Mesothelial cell of epicardium (in vitro differentiated cells): ENCODE results near the gene ZNF768. TPM values are rescaled to one million over a fixed set of nuclear protein-coding genes. Genes with fewer than 3 reads are reported as not detected.
A peak's percentile ranks its signal among the peaks of the same experiment; 100 is the strongest.

Experiments used
- DNase-seq, 2 experiments: peaks; one replicate each; pipeline ENCODE4 v3.0.0; 2021; ENCODE audit warnings: low spot score in 2 of 2; ENCODE audit not compliant: unreplicated experiment in 2 of 2
- H3K27ac Mint-ChIP-seq: 2 replicates; pipeline ENCODE4 v1.8.0; 2021; ENCODE audit warnings: mixed read lengths
- H3K27me3 Mint-ChIP-seq: 2 replicates; pipeline ENCODE4 v1.8.0; 2021; ENCODE audit warnings: low read depth, mixed read lengths
- H3K36me3 Mint-ChIP-seq: 2 replicates; pipeline ENCODE4 v1.8.0; 2021; ENCODE audit warnings: mixed read lengths
- H3K4me1 Mint-ChIP-seq: 2 replicates; pipeline ENCODE4 v1.8.0; 2021; ENCODE audit warnings: mixed read lengths
- H3K4me3 Mint-ChIP-seq: 2 replicates; pipeline ENCODE4 v1.8.0; 2021; ENCODE audit warnings: mild to moderate bottlenecking, moderate library complexity, mixed read lengths
- H3K9me3 Mint-ChIP-seq: 2 replicates; pipeline ENCODE4 v1.8.0; 2021; ENCODE audit warnings: mixed read lengths
- CTCF ChIP-seq: fragments of 200-600 bp; sonication (generic); IDR thresholded peaks from one replicate; pipeline ENCODE4 v1.5.0; 2021; ENCODE audit warnings: antibody characterized with exemption; ENCODE audit not compliant: unreplicated experiment
- total RNA-seq: library from RNA; stranded (reverse); gene quantifications from 3 replicates; pipeline ENCODE4 v1.2.1, GENCODE V29; 2021

The ZNF768 gene
- total RNA-seq, 1 donor from 2014 or later, result 41.2 TPM

- H3K9me3 Mint-ChIP-seq, result no peaks in the 10 kb centered on the region
- peaks cover 6% of the 10 kb centered on the region for H3K36me3 Mint-ChIP-seq
- no peak for DNase-seq
- peaks cover 45% of the 10 kb centered on the region for H3K4me1 Mint-ChIP-seq
- no peak for TF ChIP-seq CTCF
- no peaks in the 10 kb centered on the region for H3K27me3 Mint-ChIP-seq
- H3K4me3 Mint-ChIP-seq, result peak overlapping the region; percentile 67
- no peak overlapping the region for H3K27ac Mint-ChIP-seq
These were observed 6.1 kb upstream of the ZNF768 start for GRCh38 chr16:30532285-30533145.

GRCh38 chr16:30530163-30531037 lies 4.0 kb upstream of the ZNF768 start:
- H3K36me3 Mint-ChIP-seq, result peaks cover 6% of the 10 kb centered on the region
- no peaks in the 10 kb centered on the region for H3K27me3 Mint-ChIP-seq
- peak overlapping the region; percentile 57 for H3K27ac Mint-ChIP-seq
- H3K4me1 Mint-ChIP-seq, result peaks cover 35% of the 10 kb centered on the region
- no peak overlapping the region for H3K4me3 Mint-ChIP-seq
- TF ChIP-seq CTCF, result no peak
- no peak for DNase-seq
- no peaks in the 10 kb centered on the region for H3K9me3 Mint-ChIP-seq

GRCh38 chr16:30528799-30529457 lies 2.6 kb upstream of the ZNF768 start:
- TF ChIP-seq CTCF, result no peak
- Mint-ChIP-seq H3K4me1 (peaks cover 29% of the 10 kb centered on the region), H3K27ac (peak overlapping the region; percentile 98), H3K4me3 (no peak overlapping the region), H3K36me3 (peaks cover 9% of the 10 kb centered on the region), H3K27me3 (no peaks in the 10 kb centered on the region), H3K9me3 (no peaks in the 10 kb centered on the region)
- DNase-seq, result no peak

GRCh38 chr16:30527635-30528178 lies 1.3 kb upstream of the ZNF768 start:
- H3K36me3 Mint-ChIP-seq, result peaks cover 9% of the 10 kb centered on the region
- peaks cover 25% of the 10 kb centered on the region for H3K4me1 Mint-ChIP-seq
- peak overlapping the region; percentile 67 for H3K4me3 Mint-ChIP-seq
- peak in 1 of 2 experiments; percentile 77 for DNase-seq
- no peak for TF ChIP-seq CTCF
- no peaks in the 10 kb centered on the region for H3K9me3 Mint-ChIP-seq
- no peaks in the 10 kb centered on the region for H3K27me3 Mint-ChIP-seq
- H3K27ac Mint-ChIP-seq, result peak overlapping the region; percentile 98
